HepG2 (cell line): ENCODE data around the gene TTC23. TPM values are rescaled to one million over a fixed set of nuclear protein-coding genes. Genes with fewer than 3 reads are reported as not detected.

Experiments used
- ATAC-seq: fragments of 200-7000 bp; cut with Tn5 transposase; 3 replicates; pipeline ENCODE4 v1.9.1; 2020; ENCODE audit warnings: mild to moderate bottlenecking, moderate library complexity
- BruUV-seq: library from RNA; stranded (reverse); fragments of 400-500 nt; replicated peaks from 2 replicates; lab custom pipeline; 2021; lab: Mats Ljungman, UMichigan
- CTCF ChIA-PET: fragments of 300-600 bp; formaldehyde crosslinking; extraction: SDS; loops from one replicate; lab custom pipeline; 2021; ENCODE audit warnings: low total read pairs, inconsistent platforms, low intra/inter-chr PET ratio; lab: Yijun Ruan, JAX
- POLR2A ChIA-PET: fragments of 350-600 bp; sonication (Branson Sonifier 250); formaldehyde crosslinking; loops from one replicate; lab custom pipeline; 2020; ENCODE audit warnings: antibody characterized with exemption, inconsistent platforms; lab: Yijun Ruan, JAX
- DNase-seq: peaks from one replicate; pipeline ENCODE4 v3.0.0-alpha.2; 2015; ENCODE audit warnings: low spot score
- FAIRE-seq: peaks from 3 replicates; lab custom pipeline; 2011; peaks lifted over from hg19 to GRCh38; lab: Jason Lieb, UNC
- H2AFZ ChIP-seq: one replicate; pipeline ENCODE4 v1.6.1; 2011; ENCODE audit warnings: low read length, inconsistent platforms
- H3K27ac ChIP-seq: fragments of 300-600 bp; 3 replicates; pipeline ENCODE4 v1.8.0; 2011; ENCODE audit warnings: mixed run types, mild to moderate bottlenecking, mixed read lengths, low read length, inconsistent platforms; ENCODE audit not compliant: insufficient read depth; ENCODE audit errors: extremely low read length
- H3K27me3 ChIP-seq, 2 experiments: fragments of 200-600 bp in 1 of 2; 2 replicates in 1 of 2; 3 replicates in 1 of 2; pipeline versions ENCODE4 v1.6.0 to v1.8.0; 2011; ENCODE audit warnings: low read length in 2 of 2, mild to moderate bottlenecking in 2 of 2, moderate library complexity in 2 of 2, inconsistent platforms in 1 of 2; ENCODE audit not compliant: insufficient read depth in 2 of 2, control insufficient read depth in 1 of 2
- H3K36me3 ChIP-seq, 2 experiments: fragments of 200-600 bp in 1 of 2; replicated peaks in 1 of 2; 2 replicates in 1 of 2; 3 replicates in 1 of 2; pipeline versions ENCODE4 v1.5.1 to v1.8.0; 2011; ENCODE audit warnings: low read length in 2 of 2, inconsistent platforms in 1 of 2; ENCODE audit not compliant: insufficient read depth in 2 of 2, control insufficient read depth in 1 of 2
- H3K4me1 ChIP-seq: 2 replicates; pipeline ENCODE4 v1.5.1; 2012; ENCODE audit warnings: low read length, inconsistent platforms; ENCODE audit not compliant: insufficient read depth
- H3K4me2 ChIP-seq: 2 replicates; pipeline ENCODE4 v1.6.0; 2011; ENCODE audit warnings: low read depth, low read length, inconsistent platforms
- H3K4me3 ChIP-seq, 3 experiments: fragments of 200-600 bp in 1 of 3; sonication (generic), shearing (Covaris generic) in 1 of 3; replicated peaks in 1 of 3; 2 replicates each; pipeline ENCODE4 v1.5.1; 2011 to 2016; ENCODE audit warnings: low read length in 3 of 3, inconsistent platforms in 2 of 3, low read depth in 2 of 3, mild to moderate bottlenecking in 2 of 3, control low read depth in 1 of 3, mixed read lengths in 1 of 3; ENCODE audit not compliant: insufficient read depth in 1 of 3
- H3K79me2 ChIP-seq: one replicate; pipeline ENCODE4 v1.6.1; 2011; ENCODE audit warnings: low read length, inconsistent platforms; ENCODE audit not compliant: insufficient read depth
- H3K9ac ChIP-seq: 2 replicates; pipeline ENCODE4 v1.6.0; 2011; ENCODE audit warnings: mild to moderate bottlenecking, low read depth, low read length, inconsistent platforms; ENCODE audit not compliant: insufficient read depth
- H3K9me3 ChIP-seq: 2 replicates; pipeline ENCODE4 v1.5.1; 2012; ENCODE audit warnings: mild to moderate bottlenecking, low read length
- H4K20me1 ChIP-seq: 2 replicates; pipeline ENCODE4 v1.6.0; 2011; ENCODE audit warnings: inconsistent platforms, mild to moderate bottlenecking, low read length, moderate library complexity; ENCODE audit not compliant: insufficient read depth
- ATF2 ChIP-seq: sonication (generic); formaldehyde crosslinking; IDR thresholded peaks from 2 replicates; pipeline ENCODE4 v1.4.0; 2020; ENCODE audit warnings: missing genetic modification reagents
- CBFB ChIP-seq: sonication (generic); formaldehyde crosslinking; IDR thresholded peaks from 2 replicates; pipeline ENCODE4 v1.4.0; 2020; ENCODE audit warnings: missing genetic modification reagents
- DNMT3B ChIP-seq: conservative IDR thresholded peaks from 2 replicates; pipeline ENCODE4 v1.6.1; 2016; ENCODE audit warnings: missing biosample characterization, control low read depth
- DRAP1 ChIP-seq: IDR thresholded peaks from 2 replicates; pipeline ENCODE4 v1.6.1; 2016; ENCODE audit warnings: missing genetic modification reagents, missing compliant biosample characterization
- ERF ChIP-seq: IDR thresholded peaks from 2 replicates; pipeline ENCODE4 v1.6.1; 2018; ENCODE audit warnings: missing biosample characterization, missing genetic modification reagents
- HMG20B ChIP-seq: conservative IDR thresholded peaks from 2 replicates; pipeline ENCODE4 v1.6.1; 2016; ENCODE audit warnings: missing genetic modification reagents, missing compliant biosample characterization
- HNRNPL ChIP-seq: fragments of 200-400 bp; formaldehyde crosslinking; IDR thresholded peaks from 2 replicates; pipeline ENCODE4 v1.6.1; 2017; ENCODE audit warnings: mild to moderate bottlenecking, low read depth, low read length
- POLR2AphosphoS5 ChIP-seq: IDR thresholded peaks from 2 replicates; pipeline ENCODE4 v1.6.1; 2012; ENCODE audit warnings: low read depth, low read length
- ZFAT ChIP-seq: sonication (generic); formaldehyde crosslinking; conservative IDR thresholded peaks from 2 replicates; pipeline ENCODE4 v1.8.1; 2023; ENCODE audit warnings: missing genetic modification reagents, inconsistent platforms
- ZFX ChIP-seq: sonication (generic); formaldehyde crosslinking; IDR thresholded peaks from 2 replicates; pipeline ENCODE4 v1.4.0; 2020; ENCODE audit warnings: mild to moderate bottlenecking, low read depth, missing genetic modification reagents, moderate library complexity
- ZNF354B ChIP-seq: sonication (generic); formaldehyde crosslinking; IDR thresholded peaks from 2 replicates; pipeline ENCODE4 v1.8.0; 2022; ENCODE audit warnings: mild to moderate bottlenecking, missing genetic modification reagents
- ZNF704 ChIP-seq: sonication (generic); formaldehyde crosslinking; IDR thresholded peaks from 2 replicates; pipeline ENCODE4 v1.8.1; 2023; ENCODE audit warnings: mild to moderate bottlenecking, inconsistent platforms, moderate library complexity, missing genetic modification reagents, borderline replicate concordance
- WGBS: methylation state at CpG from one replicate; pipeline ENCODE4 v1.1.6; 2017; ENCODE audit warnings: low lambda C conversion rate; 5-methylcytosine and 5-hydroxymethylcytosine counted together
- in situ Hi-C: cut with HindIII; loops from 2 replicates; pipeline ENCODE4 v1.10.0; 2017; ENCODE audit warnings: low pct_unique_long_range_greater_than_20kb; ENCODE audit not compliant: extremely low pct_ligation_motif_present
- intact Hi-C: fragments of 100-400 bp; cut with micrococcal nuclease; formaldehyde crosslinking; loops from one replicate; pipeline ENCODE4 v1.10.0; 2022; ENCODE audit not compliant: unreplicated experiment
- polyA plus RNA-seq, 8 experiments: library from polyadenylated mRNA; depleted of rRNA in 3 of 8; stranded (reverse) in 7 of 8; unstranded in 1 of 8; fragments of >200 nt; fragmentation: Illumina TruSeq in 4 of 8; extraction: Trizol in 4 of 8; gene quantifications; 2 replicates each; pipeline versions ENCODE4 v1.2.1 to v1.2.3, GENCODE V29; 2011 to 2016; ENCODE audit warnings: low read depth in 4 of 8, missing spikeins in 1 of 8, mixed read lengths in 1 of 8; ENCODE audit not compliant: insufficient read depth in 1 of 8
- total RNA-seq, 5 experiments: library from RNA; depleted of rRNA; stranded (reverse); fragments of >200 nt; fragmentation: Illumina TruSeq; extraction: Trizol; gene quantifications; 2 replicates each; pipeline ENCODE4 v1.2.3, GENCODE V29; 2016; ENCODE audit warnings: low read depth in 1 of 5
- TF ChIP-seq, protein P1 (sequence below): sonication (generic); formaldehyde crosslinking; IDR thresholded peaks from 2 replicates; pipeline ENCODE4 v1.9.0; 2021; ENCODE audit warnings: missing genetic modification reagents, mild to moderate bottlenecking, borderline replicate concordance

The TTC23 gene
- total and polyA plus RNA-seq, 2 of the 13 experiments (the other 11 are each of a cell fraction or from before 2014, with no cell fraction given), result 1.6 to 11.7 TPM

- TF ChIP-seq, protein P1, sequence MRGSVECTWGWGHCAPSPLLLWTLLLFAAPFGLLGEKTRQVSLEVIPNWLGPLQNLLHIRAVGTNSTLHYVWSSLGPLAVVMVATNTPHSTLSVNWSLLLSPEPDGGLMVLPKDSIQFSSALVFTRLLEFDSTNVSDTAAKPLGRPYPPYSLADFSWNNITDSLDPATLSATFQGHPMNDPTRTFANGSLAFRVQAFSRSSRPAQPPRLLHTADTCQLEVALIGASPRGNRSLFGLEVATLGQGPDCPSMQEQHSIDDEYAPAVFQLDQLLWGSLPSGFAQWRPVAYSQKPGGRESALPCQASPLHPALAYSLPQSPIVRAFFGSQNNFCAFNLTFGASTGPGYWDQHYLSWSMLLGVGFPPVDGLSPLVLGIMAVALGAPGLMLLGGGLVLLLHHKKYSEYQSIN (CRISPR knock-in tag), result no peak
- TF ChIP-seq ZNF354B (CRISPR knock-in tag), result no peak
- no peak for TF ChIP-seq DNMT3B (CRISPR knock-in tag)
- no peak for TF ChIP-seq ATF2
- no peak for TF ChIP-seq ZFX
- TF ChIP-seq, all 625 proteins: peak for 0
Observed at GRCh38 chr15:99117111-99117510, 132.3 kb downstream of the TTC23 start (continued).

DNA sequence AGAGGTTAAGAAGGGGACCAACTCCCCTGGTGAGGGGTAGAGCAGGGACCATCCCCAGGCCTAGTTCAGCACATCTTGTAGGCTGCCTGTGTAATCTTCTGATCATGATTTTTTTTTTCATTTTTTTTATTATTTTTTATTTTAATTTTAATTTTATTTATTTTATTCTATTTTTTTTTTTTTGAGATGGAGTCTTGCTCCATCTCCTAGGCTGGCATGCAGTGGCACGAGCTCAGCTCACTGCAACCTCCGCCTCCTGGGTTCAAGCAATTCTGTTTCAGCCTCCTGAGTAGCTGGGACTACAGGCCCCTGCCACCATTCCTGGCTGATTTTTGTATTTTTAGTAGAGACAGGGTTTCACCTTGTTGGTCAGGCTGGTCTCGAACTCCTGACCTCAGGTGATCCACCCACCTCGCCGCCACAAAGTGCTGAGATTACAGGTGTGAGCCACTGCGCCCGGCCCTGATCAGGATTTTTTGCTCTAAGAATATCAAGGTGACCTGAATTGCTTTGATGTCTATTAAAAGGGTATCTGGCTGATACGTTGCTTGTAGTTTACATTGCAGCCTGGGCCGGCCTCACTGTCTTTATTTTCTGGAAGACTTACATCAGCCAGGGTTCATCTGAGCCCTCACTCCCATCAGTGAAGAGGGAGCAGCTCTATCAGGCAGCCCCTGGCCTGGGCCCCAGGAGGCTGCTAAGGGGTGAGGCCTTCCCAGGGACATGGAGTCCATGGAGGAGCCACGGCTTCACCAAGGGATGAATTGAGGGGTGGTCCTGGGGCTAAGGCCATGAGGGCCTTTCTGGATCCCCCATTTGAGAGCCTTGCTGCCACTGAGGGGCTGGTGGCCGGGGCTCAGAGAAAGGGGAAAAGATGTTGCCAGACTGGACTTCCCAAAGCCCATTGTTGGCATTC, 133.8 kb downstream of the TTC23 start:
- POLR2A ChIA-PET, result interaction anchor here (1.8 kb wide), 1 partner anchor 10 kb away, joined by 5 read pairs; the partner anchor contains the start of gene SYNM
- peaks cover 22% of the 10 kb centered on the region for H3K4me1 ChIP-seq
- H3K9ac ChIP-seq, result no peak overlapping the region
- no peaks in the 10 kb centered on the region for H3K79me2 ChIP-seq
- no peak overlapping the region for H3K4me3 ChIP-seq
- DNase-seq, result no peak
- no peak for FAIRE-seq
- CTCF ChIA-PET, result no interaction called here
- H3K9me3 ChIP-seq, result no peaks in the 10 kb centered on the region
- H3K4me2 ChIP-seq, result no peak overlapping the region
- intact Hi-C loops (no loop called here), in situ Hi-C loops (no loop called here)
- H3K27me3 ChIP-seq, result no peaks in the 10 kb centered on the region
- no peak overlapping the region for H3K27ac ChIP-seq
- WGBS, result 80% methylated on average over 10 of the region's 11 CpGs
- TF ChIP-seq ERF (CRISPR knock-in tag), result no peak
- TF ChIP-seq HMG20B, result no peak
- TF ChIP-seq CBFB (CRISPR knock-in tag), result no peak
- TF ChIP-seq POLR2AphosphoS5, result no peak
- no peak for TF ChIP-seq HNRNPL
- TF ChIP-seq ZFAT (CRISPR knock-in tag), result no peak
- TF ChIP-seq ZNF704 (CRISPR knock-in tag), result no peak
- no peak for TF ChIP-seq DRAP1 (CRISPR knock-in tag)
- BruUV-seq, result no TSS peak
- H4K20me1 ChIP-seq, result no peaks in the 10 kb centered on the region
- no peak overlapping the region for H2AFZ ChIP-seq
- no peaks in the 10 kb centered on the region; a peak in 1 of 5 replicates for H3K36me3 ChIP-seq
- no peak for ATAC-seq
